NCI-H2171 (cell line): ENCODE results near the gene SMIM22.
"Not testable (repeated sequence)": the region's sequence is repeated elsewhere in the genome, so short reads cannot be mapped to it uniquely, and the experiment has no call there.

Source experiments
- DNase-seq: peaks from one replicate; lab custom pipeline; 2025; lab: John Stamatoyannopoulos, UW

The SMIM22 gene

DNA sequence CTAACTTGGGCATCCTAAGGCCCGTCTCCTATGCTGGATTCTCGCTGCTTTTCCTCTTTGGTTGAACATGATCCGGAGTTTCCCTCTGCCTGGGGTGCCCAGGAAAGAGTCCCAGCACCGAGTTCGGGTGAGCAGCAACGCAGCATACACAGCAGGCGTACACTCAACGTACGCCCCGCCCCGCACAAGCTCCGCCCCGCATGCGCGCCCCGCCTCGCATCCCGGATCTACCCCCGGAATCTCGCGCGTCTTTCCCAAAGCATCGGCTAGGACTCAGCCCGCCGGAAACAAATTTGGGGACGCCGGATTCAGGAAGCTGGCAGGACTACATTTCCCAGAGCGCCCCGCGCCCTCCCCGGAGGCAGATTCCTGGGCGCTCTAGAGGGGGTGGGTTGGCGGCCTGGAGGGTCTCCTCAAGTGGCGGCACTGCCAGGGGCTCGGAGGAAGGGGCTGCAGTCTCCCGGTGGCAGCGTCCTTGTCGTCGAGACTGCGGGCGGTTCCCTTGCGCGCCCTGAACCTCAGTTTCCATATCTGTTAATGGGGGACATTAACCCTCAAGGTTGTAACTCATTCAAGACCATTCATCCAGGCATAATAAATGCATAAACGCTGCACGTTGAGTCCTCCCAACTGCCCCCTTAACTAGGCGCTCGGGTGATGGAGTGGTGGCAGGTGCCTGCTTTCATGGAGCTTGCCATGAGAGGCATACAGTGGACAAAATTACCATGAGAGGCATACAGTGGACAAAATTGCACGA lies 26.4 kb upstream of the SMIM22 start:
- peak; percentile 98 for DNase-seq

DNA sequence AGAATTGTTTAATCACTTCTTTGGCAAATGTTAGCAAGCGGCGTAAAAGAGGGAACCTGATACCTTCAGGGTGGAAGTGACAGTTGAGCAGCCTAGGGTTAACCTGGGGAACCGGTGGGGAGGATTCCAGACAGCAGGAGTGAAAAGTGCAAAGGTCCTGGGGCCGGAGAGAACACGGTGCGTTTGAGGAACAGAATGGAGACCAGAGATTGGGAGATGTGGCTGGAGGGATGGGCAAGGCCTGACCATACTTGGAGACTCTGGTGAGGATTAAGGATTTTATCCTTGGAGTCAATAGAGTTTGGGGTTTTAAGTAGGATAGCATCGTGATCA lies 25.9 kb upstream of the SMIM22 start:
- no peak for DNase-seq

DNA sequence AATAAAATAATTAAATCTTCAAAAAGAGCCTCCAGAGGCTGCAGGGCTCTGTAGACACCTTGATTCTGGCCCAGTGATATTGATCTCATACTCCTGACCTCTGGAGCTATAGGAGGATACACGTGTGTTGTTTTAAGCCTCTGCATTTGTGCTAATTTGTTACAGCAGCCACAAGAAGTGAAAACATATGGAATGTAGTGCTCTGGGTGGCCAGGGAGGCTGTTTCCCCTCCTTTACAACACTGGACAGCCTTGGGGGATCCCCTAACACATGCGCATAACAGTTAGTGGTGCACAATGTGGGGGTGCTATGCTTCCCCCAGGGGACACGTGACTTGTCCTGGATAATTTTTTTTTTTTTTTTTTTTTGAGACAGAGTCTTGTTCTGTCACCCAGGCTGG lies 23.5 kb upstream of the SMIM22 start:
- DNase-seq, result no peak

DNA sequence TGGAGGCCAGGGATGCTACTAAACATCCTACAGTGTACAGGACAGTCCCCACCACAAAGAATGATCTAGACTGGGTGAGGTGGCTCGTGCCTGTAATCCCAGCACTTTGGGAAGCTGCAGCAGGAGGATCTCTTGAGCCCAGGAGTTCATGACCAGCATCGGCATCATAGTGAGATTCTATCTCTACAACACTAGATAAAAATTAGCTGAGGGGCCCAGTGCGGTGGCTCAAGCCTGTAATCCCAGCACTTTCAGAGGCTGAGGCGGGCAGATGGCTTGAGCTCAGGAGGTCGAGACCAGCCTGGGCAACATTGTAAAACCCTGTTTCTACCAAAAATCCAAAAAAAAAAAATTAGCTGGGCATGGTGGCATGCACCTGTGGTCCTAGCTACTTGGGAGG lies 22.8 kb upstream of the SMIM22 start:
- no peak for DNase-seq

DNA sequence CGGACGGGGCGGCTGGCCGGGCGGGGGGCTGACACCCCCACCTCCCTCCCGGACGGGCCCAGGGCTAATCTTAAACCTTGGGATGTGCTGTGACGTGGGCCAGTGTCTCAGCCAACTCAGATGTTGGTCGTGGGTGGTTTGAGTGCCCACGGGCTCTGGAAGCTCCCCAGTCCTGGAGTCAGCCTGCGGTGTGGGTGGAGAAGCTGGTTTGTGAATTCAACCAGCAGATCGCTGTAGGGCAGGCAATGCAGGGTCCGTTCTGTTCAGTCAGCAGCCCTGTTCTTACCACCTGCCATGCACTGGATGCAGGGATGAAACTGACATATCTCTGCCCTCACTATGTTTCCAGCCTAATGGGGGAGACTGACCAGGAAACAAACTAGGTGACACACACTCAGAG lies 20.2 kb upstream of the SMIM22 start:
- no peak for DNase-seq

DNA sequence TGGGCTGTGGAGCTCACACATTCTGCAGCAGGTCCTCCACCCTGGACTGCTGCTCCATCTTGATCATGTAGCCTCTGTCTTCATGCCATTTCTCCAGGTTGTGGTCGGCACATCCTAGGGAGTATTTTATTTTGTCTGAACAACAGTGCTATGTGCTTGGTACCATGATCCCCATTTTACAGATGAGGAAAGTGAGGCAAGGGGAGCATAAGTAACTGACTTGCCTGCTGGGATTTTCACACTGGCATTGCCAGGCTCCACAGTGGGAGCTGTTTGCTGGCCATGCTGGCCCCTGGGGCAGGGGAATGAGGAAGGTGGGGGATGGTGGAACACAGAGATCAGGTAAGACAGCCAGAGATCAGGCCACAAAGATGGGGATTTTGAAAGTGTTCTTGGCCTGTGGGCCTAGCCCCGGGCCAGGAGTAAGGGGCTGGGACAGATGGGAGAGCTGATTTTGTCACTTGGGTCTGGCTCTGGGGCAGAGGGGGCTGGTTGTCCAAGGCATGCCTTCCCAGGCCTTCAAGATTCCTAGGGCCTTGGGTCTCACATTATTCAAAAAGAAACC lies 18.9 kb upstream of the SMIM22 start:
- no peak for DNase-seq

DNA sequence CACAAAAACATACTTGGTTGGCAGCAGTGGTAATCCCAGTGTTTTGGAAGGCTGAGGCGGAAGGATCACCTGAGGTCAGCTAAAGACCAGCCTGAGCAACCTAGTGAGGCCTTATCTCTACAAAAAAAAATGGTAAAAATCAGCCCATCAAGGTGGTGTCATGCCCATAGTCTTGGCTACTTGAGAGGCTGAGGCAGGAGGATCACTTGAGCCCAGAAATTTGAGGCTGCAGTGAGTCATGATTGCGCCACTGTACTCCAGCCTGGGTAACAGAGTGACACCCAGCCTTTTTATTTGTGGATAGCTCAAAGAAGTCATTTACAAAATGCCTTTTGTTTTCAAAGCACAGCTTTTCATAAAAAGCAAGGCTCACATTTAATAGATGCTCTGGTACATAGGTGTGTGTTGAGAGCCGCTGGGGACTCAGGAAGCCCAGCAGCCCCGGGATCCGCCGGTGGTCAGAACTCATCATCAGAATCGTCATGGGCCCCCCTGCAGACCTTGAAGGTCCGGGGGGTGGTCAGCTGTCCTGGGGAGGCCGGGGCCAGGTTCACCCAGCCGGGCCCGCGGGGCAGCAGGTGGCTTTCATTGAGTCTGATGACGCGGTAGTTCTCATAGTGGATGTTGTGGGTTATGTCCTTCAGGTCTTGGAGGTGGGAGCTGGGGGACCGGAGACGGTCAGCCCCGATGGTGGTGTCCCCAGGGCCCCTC lies 17.7 kb upstream of the SMIM22 start:
- no peak for DNase-seq

DNA sequence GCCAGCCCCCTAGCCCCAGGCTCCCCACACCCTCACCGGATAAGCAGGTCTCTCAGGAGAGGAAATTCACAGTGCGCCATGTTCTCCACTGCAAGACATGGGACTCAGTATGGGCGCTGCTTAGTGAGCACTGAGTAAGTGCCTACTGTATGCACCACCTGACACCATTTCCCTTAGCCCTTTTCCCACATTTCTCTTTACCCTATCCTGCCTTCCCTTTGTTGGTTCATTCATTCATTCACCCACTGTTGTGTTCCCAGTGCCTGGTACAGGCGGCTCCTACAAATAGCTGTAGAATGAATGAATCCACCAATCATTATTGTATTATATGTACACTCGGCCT lies 17.1 kb upstream of the SMIM22 start:
- DNase-seq, result no peak

DNA sequence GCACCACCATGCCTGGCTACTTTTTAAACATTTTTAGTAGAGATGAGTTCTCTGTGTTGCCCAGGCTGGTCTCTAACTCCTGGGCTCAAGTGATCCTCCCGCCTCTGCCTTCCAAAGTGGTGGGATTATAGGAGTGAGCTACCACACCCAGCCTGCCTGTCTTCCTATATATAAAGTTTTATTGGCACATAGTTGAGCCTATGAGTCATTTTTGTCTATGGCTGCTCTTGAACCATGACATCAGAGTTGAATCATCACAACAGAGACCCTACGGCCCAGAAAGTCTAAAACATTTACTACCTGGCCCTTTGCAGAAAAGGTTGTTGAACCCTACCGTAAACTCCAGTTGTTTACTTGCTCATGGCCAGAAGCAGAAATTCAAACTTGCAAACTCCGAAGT lies 14.9 kb upstream of the SMIM22 start:
- DNase-seq, result no peak

DNA sequence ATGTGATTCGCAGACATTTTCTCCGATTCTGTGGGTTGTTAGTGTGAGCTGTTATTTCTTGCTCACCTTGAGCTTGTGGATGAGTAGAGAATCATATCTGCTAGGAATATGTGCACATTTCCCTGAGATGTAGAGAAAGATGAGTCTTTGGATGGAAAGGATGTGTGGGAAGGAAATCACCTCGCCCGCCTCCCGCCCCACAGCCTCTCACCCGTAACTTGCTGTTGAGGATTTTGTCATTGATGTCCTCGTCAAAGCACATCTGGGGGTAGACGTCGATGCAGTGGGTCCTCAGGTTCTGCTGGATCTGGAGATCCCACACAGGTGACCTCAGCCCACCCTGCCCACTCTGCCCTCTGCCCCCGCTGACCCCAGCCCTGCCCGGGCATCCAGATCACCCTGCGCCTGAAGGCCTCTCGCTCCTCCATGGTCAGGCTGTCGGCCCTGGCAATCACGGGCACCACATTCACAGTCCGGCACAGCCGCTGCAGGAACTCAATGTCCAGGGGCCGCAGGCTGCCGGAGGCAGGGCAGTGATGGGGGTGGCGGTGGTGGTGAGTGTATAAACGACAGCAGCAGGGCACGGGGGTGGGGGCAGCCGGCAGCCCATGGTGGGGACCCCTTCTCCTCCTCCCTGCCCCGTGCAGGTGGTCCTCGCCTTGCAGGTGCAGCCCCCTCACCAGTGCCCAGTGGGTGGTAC lies 11.8 kb upstream of the SMIM22 start:
- DNase-seq, result no peak

DNA sequence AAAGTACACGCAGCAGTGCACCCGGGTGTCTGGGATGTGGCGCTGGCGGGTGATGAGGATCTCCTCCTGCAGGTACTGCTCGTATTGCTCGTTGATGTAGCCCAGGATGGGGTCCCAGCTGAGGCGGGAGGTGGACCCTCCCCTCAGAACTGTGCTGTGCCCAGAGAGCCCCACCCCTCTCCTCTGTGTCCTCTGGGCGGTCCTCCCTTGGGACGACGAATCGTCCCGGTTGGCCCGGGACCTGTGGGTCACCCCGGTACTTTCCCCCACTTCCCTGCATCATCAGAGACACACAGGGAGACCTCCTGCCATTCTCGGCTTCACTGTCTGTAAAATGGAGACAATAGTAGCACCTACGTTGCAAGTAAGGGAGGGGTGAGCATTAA lies 11.2 kb upstream of the SMIM22 start:
- no peak for DNase-seq

DNA sequence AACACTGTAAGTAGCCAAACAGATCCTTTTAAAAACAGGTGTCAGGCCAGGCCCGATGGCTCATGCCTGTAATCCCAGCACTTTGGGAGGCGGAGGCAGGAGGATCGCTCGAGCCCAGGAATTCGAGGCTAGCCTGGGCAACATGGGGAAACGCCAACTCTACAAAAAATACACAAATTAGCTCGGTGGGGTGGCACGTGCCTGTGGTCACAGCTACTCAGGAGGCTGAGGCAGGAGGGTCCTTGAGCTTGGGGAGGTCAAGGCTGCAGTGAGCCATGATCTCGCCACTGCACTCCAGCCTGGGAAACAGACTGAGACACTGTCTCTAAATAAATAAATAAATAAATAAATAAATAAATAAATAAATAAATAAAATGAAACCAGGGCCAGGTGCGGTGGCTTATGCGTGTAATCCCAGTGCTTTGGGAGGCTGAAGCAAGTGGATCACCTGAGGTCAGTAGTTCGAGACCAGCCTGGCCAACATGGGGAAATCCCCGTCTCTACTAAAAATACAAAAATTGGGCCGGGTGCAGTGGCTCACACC lies 10.7 kb upstream of the SMIM22 start:
- not testable (repeated sequence) for DNase-seq

DNA sequence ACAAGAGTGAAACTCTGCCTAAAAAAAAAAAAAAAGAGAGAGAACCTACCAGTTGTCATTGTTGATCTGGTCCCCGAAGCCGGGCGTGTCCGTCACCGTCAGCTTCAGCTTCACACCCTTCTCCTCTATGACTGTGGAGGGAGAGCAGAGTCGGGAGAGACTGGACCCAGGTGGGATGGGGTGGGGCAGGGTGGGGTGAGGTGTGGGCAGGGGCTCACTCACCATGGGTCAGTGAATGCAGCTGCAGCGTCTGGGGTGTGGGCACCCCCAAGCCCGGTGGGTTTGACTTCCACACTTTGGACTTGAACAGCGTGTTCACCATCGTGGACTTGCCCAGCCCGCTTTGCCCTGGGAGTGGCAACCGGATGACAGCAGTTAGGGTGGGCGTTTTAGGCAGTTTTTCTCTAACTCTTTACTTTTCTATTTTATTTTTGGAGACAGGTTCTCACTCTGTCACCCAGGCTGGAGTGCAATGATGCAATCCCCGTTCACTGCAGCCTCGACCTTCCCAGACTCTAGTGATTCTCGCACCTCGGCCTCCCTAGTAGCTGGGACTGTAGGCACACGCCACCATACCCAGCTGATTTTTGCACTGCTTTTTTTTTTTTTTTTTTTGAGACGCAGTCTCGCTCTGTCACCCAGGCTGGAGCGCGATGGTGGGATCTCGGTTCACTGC lies 9.3 kb upstream of the SMIM22 start:
- no peak for DNase-seq

DNA sequence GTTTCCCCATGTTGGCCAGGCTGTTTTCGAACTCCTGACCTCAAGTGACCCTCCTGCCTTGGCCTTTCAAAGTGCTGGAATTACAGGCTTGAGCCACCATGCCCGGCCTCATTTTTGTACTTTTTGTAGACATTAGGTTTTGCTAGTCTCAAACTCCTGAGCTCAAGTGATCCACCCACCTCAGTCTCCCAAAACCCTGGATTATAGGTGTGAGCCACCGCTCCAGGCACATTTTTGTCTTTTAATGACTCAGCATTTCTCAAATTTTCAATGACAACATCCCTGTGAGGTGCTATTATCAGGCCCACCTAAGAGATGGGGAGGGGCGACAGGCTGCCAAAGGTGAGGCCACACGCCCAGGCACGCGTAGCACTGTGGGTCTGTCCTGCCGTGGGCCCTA lies 8.1 kb upstream of the SMIM22 start:
- DNase-seq, result no peak

DNA sequence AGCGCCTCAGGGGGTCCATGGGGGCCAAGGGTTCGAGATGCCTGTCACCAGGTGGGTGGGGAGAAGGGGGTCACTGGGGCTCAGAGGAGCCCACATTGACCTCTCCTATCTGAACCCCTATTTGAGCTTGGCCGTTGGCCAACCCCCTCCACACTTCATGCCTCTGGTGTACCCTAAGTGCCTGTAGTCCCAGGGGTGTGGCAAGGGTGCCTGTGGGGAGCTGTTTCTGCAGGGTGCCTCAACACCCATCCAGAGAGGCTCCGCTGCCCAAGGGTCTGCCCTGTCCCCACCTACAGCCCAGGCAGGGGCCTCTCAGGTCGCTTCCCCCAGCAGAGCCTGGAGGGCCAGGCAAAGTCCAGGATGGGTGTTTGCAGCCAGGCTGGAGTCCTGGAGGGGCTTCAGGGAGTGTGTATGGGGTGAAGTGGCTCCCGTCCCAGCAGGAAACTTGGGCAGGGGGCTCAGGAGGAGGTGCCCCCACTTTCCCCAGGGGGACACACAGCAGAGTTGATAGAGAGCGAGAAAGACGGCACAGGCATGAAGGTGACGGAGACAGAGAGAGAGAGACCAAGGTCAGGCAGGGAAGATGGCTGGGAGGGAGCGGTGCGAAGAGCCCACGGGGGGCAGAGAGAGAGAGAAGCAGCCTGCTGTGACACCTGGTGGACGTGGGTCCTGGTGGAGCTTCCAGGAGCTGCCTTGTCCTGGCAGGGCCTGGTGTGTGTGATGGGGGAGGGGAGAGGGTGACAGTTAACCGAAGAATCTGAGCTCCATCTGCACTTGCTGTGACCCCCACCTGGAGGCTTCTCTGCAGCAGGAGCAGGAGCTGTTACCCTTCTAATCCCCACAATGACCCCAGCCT lies 7.3 kb upstream of the SMIM22 start, which contains the start of gene SEPTIN12:
TSS of gene SEPTIN12 (minus strand) at position 719 of the 856 bp plus-strand sequence. CDS start at position 19, 700 bp downstream.
- DNase-seq, result no peak

DNA sequence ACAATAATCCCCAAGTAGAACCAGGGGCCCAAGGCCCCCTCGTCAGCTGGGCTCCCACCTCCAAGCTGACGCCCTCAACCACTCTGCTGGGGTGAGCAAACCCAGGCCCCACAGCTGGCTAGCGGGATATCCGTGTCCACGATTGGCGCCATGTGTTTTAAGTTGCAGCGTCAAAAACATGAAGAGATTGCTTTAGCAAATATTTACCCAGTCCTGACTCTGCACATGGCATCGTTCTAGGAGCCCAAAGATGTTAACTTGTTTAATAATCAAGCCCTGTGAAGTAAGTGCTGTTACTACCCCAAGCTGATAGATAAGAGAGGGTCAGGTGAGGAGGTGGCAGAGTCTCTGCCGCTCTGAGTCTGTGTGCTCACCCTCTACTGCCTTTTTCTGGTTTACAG lies 6.7 kb upstream of the SMIM22 start:
- DNase-seq, result no peak

DNA sequence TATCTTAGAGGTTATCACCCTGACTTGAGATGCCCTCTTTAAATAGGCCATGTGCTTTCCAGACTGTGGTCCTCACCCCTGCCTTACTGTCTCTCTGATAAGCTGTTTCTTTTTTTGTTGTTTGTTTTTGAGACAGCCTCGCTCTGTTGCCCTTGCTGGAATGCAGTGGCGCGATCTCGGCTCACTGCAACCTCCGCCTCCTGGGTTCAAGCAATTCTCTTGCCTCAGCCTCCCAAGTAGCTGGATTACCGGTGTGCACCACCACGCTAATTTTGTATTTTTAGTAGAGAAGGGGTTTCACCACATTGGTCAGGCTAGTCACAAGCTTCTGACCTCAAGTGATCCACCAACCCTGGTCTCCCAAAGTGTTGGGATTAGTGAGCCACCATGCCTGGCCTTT lies 6.3 kb upstream of the SMIM22 start:
- no peak for DNase-seq

DNA sequence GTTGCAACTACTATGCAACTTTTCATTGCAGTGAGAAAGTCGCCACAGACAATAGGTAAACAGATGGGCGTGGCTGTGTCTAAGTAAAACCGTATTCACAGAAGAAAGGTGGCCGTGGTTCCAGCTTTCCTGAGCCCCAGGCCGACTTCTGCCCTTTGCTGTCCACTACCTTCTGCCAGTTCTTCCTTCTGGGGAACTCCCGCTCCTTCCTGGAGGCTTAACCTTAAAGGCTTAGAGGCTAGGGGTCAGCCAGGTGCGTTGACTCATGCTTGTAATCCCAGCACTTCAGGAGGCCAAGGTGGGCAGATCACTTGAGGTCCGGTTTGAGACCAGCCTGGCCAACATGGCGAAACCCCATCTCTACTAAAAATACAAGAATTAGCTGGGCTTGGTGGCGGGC lies 4.9 kb upstream of the SMIM22 start:
- DNase-seq, result no peak

DNA sequence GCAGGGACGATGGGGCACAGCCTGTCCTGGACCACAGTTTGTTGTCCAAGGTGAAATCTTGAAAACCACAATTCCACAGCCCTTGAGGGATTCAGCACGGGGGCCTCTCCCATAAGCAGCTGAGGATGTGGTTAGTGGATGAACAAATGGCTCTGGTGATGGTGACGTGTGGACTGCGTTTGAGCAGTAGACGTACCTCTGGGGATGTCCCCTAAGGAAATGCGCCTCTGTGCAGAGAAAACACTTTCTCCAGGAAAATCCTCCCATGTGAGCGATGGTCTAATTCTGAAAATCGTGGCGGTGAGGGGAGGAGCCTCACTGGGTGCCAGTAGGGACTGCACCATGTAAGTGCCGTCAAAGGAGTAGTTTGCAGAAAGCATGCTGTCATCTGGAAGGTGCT lies 4.3 kb upstream of the SMIM22 start:
- DNase-seq, result no peak

DNA sequence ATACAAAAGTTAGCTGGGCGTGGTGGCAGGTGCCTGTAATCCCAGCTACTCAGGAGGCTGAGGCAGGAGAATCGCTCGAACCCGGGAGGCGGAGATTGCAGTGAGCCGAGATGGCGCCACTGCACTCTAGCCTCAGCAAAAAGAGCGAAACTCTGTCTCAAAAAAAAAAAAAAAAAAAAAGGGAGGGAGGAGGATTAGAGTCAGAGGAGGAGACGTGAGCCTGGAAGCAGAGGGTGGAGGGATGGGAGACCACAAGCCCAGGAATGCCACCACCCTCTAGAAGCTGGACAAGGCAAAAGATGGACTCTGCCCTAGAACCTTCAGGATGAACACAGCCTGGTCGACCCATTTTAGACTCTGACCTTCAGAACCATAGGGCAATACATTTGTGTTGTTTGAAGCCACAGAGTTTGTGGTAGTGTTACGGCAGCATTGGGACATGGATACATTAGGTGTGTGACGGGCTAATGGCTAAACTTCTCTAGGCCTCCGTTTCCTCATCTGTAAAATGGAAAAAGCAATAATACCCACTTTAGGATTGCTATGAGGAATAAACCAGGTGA lies 2.1 kb upstream of the SMIM22 start:
- DNase-seq, result no peak
